Activated effector memory CD4-positive, alpha-beta T cell treated with Interleukin-2 at 50 U/mL for 16 hours (primary cell): ENCODE results near the gene ATF6.

Source experiments
- DNase-seq: peaks from one replicate; pipeline ENCODE4 v3.0.0-alpha.2; 2020

The ATF6 gene

DNA sequence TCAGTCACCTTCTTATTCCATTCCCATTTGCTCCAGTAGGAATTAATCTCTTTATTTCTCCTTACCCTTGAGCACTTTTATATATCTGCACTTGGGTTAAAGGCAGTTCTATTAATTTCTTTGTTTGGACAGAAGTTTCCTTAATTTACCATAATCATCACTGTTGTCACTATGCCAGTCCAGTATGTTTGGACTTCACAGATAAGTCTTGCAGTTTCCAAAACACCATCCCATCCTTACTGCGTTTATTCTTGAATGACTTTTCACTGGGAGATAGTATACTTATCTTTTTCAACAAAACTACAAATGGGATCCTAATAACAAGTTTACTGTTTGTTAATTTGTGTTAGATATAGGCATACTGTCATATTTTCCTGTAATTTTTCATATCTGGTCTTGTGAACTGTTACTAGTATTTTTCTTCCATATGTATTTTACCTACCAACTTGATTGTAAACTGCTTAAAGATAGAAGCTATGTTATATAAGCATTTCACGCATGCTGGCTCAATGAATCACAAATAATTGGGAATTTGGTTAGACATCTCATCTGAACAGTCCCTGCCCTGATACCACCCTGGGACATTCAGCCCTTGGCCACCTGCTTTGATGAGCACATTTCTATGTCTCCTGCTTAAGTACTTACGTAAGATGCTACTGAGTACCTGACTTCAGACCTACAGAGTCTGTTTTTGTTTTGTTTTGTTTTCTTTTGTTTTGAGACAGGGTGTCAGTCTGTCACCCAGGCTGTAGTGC, 179.4 kb downstream of the ATF6 start:
- DNase-seq: no peak

- DNase-seq: no peak
Measured at GRCh38 chr1:161946071-161946987, 180.2 kb downstream of the ATF6 start.

GRCh38 chr1:161948435-161948834, 182.3 kb downstream of the ATF6 start:
- no peak for DNase-seq

DNA sequence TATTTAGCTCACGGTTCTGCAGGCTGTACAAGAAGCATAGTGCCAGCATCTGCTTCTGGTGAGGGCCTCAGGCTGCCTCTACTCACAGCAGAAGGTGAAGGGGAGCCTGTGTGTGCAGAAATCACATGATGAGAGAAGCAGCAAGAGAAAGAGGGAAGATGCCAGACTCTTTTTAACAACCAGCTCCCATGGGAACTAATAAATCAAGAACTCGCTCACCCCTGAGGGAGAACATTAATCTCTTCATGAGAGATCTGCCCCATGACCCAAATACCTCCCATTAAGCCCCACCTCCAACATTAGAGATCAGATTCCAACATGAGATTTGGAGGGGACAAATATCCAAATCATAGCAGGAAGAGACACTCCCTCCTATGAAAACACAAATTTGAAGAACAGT, 183.4 kb downstream of the ATF6 start:
- no peak for DNase-seq

- no peak for DNase-seq
Measured at GRCh38 chr1:161950377-161950776, 184.3 kb downstream of the ATF6 start.

DNA sequence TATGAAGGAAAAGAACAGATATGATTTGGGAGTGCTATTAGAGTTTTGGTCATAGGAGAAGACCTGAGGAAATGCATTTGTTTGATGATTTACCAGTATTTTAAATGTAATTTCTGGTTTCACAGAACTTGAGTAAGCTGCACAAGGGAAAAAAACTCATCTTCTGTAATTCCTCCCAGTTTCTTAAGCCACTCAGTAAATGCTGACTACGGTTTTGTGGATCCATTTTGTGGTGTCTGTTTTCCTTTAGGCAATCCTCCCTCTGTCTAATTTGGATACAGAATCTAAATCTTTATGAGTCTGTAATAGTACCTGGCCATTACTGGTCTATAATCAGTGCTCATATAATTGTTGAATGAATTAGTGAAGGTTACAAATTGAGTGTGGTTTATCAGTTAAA, 185.5 kb downstream of the ATF6 start:
- DNase-seq: no peak

DNA sequence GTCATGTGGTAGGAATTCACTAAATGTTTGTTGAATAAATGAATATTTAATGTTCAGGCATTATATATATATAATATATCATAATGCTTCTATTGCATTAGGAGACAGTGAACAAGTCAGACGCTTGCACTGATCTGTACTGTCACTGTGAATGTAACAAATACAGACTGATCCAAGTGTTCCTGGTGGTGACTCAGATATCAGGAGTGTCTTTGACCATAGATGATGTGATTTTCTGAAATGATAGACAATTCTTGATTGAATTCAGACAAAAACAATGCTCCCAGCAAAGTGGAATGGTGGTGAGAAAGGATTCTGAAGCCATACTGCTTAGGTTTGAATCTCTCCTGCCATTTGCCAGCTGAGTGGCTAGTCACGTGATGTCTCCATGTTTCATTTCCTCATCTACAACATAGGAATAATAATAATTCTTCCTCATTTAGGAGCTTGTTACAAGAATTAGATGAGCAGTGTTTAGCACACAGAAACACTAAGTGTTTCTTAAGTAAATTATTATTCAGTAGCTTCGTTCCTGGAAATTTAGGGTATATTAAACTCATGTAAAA, 186.6 kb downstream of the ATF6 start:
- no peak for DNase-seq

GRCh38 chr1:161953256-161953920, 187.3 kb downstream of the ATF6 start:
- DNase-seq: no peak

- DNase-seq: no peak
Measured at GRCh38 chr1:161954050-161954449, 187.9 kb downstream of the ATF6 start.

GRCh38 chr1:161954466-161954865, 188.3 kb downstream of the ATF6 start:
- no peak for DNase-seq

- no peak for DNase-seq
Measured at GRCh38 chr1:161955606-161956005, 189.5 kb downstream of the ATF6 start.

DNA sequence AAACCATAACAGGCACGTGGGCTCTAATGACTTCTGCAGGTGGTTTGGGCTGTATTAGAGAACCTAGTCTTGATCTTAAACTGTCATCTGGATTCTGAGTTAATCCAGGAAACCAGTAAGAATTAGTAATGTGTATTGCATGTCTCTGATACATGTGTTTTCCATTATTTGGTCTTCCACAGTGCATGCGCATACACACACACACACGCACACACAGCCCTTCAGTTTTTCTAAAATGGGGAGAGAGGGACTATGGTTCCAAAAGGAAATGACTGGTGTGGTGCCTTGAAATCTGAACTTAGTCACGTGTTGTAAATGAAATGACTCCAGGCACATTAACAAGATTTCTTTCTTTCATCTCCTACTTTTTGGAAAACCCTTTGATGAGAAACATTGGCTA, 190.0 kb downstream of the ATF6 start:
- DNase-seq: no peak

DNA sequence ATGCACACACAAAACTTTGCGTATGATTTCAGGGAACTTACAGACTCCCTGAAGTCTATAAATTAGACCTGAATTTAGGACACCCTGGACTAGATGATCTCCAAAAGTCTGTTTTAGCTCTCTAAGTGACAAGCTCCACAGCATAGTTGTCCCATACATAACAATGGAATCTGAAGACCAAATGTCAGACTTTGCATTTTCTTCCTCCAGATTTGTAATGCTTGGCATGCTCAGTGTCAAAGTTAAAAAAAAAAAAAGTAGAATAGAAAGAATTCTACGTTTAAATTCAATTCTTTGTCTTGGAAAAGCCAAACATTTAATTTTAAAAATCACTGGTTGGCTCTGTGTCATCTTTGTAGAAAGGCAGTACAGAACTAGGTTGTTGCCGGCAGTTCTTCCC, 190.8 kb downstream of the ATF6 start:
- DNase-seq: no peak

DNA sequence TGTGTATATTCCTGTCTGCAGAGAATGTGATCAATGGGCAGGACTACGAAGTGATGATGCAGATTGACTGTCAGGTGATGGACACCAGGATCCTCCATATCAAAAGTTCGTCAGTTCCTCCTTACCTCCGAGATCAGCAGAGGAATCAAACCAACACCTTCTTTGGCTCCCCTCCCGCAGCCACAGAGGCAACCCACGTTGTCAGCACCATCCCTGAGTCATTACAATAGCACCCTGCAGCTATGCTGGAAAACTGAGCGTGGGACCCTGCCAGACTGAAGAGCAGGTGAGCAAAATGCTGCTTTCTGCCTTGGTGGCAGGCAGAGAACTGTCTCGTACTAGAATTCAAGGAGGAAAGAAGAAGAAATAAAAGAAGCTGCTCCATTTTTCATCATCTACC, 192.3 kb downstream of the ATF6 start:
- no peak for DNase-seq

DNA sequence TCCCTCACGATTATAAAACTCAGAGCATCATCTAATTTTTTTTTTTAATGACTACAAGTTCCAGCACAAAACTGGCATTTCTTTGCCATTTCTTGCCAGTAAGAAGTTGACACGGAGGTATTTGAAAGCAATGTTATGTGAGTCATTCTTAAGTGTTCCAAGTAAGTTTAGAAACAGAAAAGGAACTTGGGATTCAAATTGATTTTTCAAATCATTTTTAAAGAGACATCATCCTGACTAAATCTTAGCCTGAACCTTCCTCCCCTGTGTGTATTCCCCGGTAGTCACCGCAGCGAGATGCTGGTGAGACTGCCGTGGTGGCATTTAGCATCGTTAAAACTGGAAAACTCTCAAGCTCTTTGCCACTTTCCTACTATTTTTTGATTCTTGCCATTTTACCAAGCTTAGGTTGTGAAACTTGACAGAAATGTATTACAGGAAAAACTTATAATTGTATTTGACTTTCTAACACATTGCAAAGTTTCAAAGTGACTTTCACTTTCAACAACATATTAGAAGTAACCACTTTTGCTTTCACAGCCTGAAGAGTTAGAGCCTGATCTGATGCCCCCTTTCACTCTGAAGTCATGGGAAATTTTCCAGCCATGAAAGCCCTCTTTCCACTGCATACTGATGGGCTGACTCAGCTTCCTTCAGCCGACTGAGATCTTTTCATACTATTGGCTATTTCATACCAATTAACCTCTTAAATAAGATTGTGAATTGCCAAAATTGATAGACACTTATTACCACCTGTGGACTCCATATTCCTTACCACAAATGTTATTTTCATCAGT, 196.2 kb downstream of the ATF6 start:
- DNase-seq: no peak

GRCh38 chr1:161966067-161966466, 199.9 kb downstream of the ATF6 start:
- no peak for DNase-seq

- no peak for DNase-seq
Measured at GRCh38 chr1:161970036-161970435, 203.9 kb downstream of the ATF6 start.

- DNase-seq: no peak
Measured at GRCh38 chr1:161970633-161971032, 204.5 kb downstream of the ATF6 start.

DNA sequence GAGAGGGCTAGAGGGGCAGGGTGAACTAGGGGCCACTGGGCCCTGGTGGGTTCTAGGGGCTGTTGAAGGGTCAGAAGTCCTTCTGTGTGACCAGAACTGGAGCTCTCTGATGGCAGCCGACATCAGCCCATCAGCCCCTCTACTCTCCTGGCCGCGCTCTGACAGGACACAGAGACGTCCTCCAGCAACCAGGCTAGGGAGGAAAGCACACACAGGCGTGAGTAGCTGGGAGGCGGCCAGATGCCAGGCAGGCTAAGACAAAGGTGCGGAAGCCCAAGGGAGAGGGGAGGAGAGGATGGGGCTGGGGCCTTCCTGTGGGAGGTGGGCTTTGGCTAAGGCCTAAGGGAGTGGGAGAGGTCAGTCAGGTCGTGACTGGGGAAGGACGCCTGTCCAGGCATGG, 206.7 kb downstream of the ATF6 start:
- DNase-seq: no peak

- DNase-seq: no peak
Measured at GRCh38 chr1:161973924-161974845, 208.1 kb downstream of the ATF6 start.
